HG02852 (cell line): ENCODE results near the gene ALDH3A2.
"Not testable (repeated sequence)": the region's sequence is repeated elsewhere in the genome, so short reads cannot be mapped to it uniquely, and the experiment has no call there.

ENCODE experiments used
- ATAC-seq: cut with Tn5 transposase; IDR thresholded peaks from one replicate; pipeline ENCODE4 v1.9.1; 2021; ENCODE audit warnings: mild to moderate bottlenecking, moderate library complexity; ENCODE audit not compliant: unreplicated experiment

The ALDH3A2 gene

DNA sequence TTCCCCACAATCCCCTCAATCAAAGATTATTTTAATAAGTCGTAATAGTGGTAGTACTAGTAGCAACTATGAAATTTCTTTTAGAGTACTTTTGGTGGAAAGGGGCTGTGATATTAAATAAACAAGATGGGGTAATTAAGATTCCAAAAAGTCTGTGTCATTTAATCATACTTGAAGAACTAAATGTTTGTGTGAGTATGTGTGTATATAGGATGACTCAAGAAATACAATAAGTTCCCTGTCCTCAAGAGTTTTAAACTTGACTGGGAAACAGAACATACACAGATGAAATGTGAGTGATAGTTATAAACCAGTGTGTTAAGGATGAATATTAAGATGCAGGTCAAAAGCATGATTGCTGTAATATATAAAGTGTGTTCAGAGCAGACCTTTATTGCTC lies 2.3 kb downstream of the ALDH3A2 start:
- ATAC-seq = no peak

DNA sequence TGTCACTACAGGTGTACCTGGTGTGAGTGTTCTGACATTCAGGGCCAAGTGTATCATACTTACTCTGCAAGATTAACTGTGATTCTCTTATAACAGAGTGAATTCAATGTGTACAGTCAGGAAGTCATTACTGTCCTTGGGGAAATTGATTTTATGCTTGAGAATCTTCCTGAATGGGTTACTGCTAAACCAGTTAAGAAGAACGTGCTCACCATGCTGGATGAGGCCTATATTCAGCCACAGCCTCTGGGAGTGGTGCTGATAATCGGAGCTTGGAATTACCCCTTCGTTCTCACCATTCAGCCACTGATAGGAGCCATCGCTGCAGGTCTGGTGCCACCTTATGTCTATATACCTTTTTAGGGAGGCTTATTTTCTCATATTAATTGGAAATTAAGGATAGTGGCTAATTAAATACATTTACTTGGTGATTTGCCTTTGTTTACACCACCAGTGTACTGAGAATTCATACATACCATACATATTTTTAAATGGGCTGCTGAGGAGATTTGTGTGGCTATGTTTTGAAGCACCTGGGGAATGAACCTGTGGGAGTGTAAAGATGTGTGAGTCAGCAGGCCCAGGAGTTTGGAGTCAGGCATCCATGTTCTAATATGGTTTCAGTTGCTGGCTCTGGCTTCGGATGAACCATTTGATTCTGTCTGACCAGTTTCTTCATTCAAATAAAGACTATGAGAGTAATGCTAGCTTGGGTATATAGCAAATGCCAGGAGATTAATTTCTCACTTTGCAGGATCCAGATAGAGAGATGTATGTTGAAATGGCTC lies 3.1 kb downstream of the ALDH3A2 start:
- ATAC-seq = no peak

DNA sequence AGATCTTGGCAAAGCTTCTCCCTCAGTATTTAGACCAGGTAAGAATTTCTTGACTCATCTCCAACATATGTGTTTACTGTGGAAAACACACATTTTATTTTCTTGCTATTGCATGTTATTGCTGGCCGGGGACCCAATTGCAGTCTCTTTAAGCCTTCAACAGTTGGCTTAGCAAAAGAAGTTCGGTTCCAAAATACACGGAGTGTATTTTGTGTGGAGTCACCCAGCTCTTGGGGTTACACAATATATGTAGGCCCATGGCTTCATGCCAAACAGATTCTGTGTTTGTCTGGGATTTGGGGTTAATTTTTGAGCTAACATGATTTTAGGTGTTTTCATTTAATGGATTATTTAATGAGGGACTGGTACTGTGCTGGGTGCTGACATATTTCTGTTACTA lies 4.0 kb downstream of the ALDH3A2 start:
- ATAC-seq = no peak

DNA sequence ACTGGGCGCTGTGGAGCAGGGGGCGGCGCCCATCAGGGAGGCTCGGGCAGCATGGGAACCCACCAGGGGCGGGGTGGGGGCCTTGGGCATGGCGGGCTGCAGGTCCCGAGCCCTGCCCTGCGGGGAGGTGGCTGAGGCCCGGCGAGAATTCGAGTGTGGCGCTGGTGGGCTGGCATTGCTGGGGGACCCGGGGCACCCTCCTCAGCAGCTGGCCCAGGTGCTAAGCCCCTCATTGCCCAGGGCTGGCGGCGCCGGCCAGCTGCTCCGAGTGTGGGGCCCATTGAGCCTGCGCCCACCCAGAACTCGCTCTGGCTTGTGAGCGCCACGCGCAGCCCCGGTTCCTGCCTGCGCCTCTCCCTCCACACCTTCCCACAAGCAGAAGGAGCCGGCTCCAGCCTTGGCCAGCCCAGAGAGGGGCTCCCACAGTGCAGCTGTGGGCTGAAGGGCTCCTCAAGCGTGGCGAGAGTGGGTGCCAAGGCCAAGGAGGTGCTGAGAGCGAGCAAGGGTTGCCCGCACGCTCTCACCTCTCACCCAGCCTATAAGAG lies 5.9 kb downstream of the ALDH3A2 start:
- ATAC-seq = no peak

DNA sequence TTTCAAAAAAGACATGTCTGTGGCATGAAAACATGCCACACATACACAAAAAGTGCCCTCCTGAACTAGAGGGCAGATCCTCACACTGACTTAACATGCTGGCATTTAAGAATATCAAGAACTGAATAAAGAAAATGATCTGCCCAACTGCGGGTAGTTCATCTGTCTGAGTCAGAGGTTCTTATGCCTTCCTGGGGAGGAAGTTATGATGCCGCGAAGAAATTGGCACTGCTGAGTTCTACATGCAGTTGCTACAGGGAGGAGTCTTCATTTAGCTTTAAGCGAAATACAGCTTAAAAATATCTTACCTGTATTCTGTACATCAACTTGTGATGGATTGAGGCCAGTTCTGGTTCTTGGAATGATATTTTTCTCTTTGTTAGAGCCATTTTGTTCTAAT lies 6.3 kb downstream of the ALDH3A2 start:
- no peak for ATAC-seq

DNA sequence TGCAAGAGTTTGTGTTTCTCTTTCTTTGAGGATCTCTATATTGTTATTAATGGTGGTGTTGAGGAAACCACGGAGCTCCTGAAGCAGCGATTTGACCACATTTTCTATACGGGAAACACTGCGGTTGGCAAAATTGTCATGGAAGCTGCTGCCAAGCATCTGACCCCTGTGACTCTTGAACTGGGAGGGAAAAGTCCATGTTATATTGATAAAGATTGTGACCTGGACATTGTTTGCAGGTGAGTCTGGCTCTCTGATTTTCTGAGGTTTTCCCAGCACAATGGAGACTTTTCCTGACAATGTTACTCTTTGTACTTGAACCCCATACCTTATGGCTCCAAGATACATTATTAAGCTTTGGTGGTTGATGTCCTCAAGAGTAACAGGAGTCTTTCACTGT lies 7.8 kb downstream of the ALDH3A2 start:
- no peak for ATAC-seq

DNA sequence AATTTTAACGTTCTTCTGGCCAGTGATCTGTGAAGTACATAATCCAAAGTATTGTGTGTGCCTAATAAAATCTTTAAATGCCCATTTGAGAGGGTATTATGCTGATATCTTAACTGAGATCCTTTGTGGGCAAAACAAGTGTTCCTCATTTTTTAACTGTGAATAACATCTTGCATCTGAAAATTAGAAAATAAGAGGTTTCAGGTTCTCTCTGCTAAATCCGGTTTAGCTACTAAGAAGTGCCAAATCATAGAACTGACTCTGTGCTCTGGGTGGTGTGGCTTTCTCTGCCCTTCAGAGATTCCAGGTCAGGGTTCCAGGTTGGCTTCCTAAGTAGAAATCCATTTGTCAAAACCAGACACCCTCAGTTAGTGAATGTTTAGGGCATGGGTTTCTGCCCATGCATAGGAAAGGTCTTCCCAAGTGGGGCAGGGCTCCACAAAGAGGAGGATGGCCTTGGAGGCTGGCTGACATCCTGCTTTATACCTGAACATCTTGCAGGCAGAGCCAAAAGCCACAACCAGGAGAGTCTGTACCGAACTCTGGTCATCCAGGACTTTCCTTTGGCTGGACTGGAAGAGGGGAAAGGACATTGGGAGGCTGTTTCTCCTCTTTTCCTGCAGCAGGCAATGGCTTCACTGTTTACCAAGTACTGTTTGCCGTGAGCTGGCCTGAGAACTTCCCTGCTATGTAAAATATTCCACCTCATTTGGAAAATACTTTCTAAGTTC lies 8.5 kb downstream of the ALDH3A2 start:
- no peak for ATAC-seq

DNA sequence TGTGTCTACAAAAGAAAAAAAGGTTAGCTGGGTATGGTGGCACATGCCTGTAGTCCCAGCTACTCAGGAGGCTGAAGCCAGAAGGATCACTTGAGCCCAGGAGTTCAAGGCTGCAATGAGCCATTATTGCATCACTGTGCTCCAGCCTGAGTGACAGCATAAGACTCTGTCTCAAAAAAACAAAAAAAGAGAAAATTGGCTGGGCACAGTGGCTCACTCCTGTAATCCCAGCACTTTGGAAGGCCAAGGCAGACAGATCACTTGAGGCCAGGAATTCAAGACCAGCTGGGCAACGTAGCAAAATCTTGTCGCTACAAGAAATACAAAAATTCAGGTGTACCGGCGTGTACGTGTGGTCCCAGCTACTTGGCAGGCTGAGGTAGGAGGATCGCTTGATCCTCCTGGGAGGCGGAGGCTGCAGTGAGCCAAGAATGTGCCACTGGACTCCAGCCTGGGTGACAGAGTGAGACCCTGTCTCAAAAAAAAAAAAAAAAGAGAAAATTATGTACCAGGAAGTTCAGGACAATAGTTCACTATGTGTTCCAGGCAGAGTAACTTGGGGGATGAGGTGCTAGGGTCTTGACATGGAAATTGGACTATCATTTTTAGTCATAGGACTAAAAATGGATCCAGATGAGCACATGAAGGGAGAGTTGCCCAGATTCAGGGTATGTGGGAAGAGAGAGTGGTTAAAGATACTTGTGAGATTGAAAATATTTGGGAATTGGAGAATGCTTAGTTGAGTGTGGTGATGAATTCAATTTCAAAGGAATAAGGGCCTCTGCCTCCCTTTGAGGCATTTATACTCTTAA lies 11.0 kb downstream of the ALDH3A2 start:
- no peak for ATAC-seq

DNA sequence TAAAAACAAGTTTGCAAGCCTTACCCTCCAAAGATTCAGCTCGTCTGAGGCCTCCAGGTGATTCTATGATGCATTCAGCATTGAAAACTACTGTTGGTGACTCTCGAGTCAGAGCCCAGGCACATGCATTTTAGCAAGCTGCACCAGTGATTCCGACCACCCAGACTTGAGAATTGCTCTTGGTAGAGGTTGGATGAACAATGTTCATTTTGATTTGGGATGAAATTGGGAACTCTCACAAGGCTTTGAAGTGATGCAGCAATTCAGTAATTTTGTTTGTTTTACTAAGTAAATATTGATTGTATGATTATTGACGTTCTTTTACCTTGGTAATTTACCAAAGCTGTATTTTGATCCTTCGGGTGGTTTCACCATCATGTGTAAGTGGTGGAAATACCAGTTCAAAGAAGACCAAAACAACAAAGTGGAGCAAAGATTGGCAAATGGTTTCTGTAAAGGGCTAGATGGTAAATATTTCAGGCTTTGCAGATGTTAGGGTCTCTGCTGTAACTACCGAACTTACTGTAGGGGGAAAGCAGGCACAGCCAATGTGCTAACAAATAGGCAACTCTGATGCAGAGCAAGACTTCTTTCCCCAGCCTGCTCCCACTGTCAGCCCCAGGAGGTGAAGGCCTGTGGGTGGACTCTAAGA lies 11.8 kb downstream of the ALDH3A2 start:
- ATAC-seq = no peak

DNA sequence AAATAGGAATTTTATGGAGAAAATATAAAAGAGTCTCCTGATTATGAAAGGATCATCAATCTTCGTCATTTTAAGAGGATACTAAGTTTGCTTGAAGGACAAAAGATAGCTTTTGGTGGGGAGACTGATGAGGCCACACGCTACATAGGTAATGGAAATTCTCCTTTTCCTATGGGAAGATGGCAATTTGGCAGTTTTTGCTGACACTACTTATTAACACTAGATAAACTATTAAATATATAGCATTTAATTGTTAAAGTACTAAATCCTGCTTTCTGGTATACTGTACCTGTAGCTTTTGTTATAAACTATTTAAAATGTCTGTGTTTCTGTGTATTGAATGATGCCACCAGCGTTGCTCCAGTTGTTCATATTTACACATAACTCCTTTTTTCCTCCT lies 12.6 kb downstream of the ALDH3A2 start:
- no peak for ATAC-seq

DNA sequence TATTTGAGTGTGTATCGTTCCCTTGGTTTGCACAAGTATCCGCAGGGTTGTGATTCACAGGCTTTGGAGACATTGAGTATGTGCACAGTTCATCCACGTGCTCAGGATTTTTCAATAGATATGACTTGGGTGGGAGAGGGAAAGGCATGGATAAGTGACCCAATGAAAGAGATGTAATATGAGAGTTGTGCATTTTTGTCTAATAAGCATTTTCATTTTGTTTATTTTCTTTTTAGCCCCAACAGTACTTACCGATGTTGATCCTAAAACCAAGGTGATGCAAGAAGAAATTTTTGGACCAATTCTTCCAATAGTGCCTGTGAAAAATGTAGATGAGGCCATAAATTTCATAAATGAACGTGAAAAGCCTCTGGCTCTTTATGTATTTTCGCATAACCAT lies 14.5 kb downstream of the ALDH3A2 start:
- no peak for ATAC-seq

DNA sequence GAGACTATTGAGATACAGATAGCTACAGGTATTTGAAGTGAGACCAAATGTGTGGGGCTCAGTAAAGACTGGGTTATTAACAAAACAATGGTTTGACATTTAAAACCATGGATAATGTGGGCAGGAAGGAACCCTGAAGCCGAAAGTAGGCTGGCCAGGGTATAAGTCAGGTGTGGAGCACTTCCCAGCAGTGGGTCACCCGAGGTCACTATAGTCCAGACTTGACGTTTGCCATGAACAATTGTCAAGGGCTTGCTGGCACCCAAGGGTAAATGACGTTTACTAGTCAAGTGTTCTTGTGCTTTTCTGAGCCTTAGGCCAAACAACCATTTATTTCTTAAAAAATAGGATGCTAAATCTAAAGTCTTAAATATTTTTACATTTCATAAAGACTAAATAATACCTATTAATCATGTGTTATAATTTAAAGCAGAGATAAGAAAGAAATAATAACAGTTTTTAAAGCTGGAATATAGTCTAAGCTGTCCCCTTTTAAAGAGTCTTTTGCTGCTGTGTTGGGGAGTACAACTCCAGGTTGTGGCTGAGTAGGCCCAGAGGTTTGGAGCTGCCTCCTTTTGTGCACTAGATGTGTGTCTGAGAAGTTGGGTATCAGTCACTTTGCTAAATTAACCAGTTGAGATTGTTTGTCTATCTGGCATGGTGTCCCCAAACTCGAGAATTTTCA lies 15.7 kb downstream of the ALDH3A2 start:
- no peak for ATAC-seq

DNA sequence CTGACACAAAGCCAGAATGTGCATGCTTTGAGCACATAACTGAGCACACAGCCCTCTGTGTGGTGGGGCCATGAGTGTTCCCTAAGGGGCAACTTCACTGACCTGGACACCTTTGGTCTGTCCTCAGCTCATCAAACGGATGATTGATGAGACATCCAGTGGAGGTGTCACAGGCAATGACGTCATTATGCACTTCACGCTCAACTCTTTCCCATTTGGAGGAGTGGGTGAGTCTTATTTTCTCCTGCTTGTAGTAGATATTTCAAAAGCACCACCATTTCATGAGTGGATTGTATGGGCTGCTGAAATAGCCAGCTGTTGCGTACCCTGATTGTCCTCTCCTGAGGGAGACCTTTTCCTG lies 16.2 kb downstream of the ALDH3A2 start:
- ATAC-seq = no peak

DNA sequence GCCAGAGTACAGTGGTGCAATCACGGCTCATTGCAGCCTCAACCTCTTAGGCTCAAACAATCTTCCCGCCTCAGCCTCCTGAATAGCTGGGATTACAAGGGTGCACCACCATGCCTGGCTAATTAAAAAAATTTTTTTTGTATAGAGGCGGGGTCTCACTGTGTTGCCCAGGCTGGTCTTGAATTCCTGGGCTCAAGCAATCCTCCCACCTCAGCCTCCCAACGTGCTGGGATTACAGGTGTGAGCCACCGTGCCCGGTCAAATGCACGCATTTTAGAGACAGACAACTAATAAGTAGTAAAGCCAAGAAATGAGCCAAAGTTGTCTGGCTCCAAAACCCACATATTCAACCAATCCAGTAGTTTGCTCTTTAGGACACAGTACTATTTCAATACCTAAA lies 21.1 kb downstream of the ALDH3A2 start:
- not testable (repeated sequence) for ATAC-seq

DNA sequence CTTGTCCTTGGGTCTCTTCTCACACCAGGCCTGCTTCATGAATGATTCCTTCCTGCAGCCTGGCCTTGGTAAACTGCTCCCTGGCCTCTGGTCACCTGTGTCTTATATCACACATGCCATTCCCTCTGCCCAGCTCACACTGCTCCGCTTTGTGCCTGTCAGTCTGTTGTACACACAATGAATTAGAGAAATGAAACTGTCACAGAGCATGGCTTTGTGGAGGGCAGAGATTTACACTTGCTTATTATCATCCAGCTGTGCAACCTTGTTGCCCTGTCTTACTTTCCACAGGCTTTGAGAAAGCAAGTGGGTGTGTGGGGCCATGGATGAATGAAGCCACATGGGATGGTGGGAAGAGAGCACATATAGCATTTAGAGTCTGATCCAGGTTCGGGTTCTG lies 22.4 kb downstream of the ALDH3A2 start:
- no peak for ATAC-seq

DNA sequence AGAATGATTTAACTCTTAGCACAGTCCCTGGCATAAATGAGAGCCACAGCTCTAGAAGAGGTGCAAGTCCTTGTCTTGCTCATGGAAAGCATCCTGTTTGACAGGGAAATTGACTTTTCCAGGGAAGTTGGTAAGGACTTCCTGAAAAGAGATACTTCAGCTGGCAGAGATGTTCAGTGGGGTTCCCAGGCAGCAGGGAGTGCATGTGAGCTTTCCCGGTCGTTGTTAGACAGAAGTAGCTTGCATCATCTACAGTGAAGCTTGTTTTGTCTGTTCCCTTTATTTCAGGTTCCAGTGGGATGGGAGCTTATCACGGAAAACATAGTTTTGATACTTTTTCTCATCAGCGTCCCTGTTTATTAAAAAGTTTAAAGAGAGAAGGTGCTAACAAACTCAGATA lies 22.9 kb downstream of the ALDH3A2 start:
- ATAC-seq = no peak

DNA sequence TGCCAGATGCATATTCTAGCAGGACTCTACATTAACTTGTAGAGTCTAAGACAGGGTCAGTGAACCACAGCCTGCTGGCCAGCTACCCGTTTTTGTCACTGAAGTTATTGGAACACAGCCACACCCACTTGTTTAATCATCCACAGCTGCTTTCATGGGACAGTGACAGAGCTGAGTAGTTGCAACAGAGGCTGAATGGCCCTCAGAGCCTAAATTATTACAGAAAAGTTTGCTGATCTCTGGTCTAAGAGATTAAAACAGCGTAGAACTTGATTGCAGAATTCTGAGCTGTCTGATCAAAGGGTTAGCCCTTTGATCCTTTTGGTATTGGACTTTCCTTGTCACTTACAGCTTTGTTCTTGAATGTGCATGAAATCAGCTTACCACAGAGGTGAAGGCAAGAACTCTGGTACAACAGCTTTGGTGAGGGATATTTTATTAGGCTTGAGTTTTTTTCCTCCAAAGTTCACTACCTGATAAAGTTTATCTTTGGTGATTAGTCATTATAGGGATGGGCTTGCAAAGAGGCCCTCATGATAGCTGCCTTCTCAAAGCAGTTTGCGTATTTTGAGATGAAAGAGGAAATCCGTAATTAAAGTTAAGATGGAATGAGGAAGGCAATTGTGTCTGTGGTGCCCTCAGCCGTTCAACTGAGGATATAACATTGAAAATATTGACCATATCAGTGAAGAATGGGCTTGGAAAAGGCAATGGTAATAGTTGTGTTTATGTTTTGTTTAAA lies 23.6 kb downstream of the ALDH3A2 start:
- no peak for ATAC-seq

DNA sequence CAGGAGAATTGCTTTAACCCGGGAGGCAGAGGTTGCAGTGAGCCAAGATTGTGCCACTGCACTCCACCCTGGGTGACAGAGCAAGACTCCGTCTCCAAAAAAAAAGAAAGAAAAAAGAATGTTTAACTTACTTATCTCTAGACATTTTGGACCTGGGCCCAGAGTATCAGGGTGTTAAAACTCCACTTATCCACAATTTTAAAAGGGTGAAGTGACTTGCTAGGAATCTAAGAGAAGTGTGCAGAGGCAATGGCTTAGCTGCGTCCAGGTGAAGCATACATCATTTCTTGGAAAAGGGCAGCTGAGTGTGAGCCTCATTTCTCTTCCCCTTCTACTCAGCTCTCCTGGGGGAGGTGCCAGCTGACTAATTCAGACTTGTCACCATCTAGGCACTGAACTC lies 25.1 kb downstream of the ALDH3A2 start:
- no peak for ATAC-seq

DNA sequence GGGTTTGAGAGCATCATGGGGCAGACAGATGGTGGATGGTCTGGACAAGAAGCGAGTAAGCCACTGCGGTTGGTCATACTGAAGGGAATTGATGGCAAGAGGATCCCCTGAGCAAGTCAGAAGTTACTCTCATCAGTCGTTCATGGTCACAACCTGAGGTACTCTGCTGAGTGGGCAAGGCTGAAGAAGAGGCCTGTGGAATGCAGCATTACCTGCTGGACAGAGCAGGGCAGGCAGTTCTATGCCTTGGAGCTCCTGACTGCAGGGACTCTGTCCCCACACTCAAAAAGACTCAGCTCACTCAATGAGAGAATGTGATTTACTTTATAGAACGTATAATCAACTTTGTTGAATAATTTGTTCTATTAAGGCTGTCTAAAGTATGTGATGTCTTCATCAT lies 28.3 kb downstream of the ALDH3A2 start:
- ATAC-seq = no peak
